BLaER1 (cell line): ENCODE data around the gene FAM204A.

ENCODE experiments used
- H3K27ac ChIP-seq: shearing (Covaris generic); formaldehyde crosslinking; 2 replicates; pipeline ENCODE4 v1.8.1; 2022
- H3K27me3 ChIP-seq: shearing (Covaris generic); formaldehyde crosslinking; 2 replicates; pipeline ENCODE4 v1.8.1; 2022
- H3K36me3 ChIP-seq: shearing (Covaris generic); formaldehyde crosslinking; 2 replicates; pipeline ENCODE4 v1.8.1; 2022
- H3K4me1 ChIP-seq: shearing (Covaris generic); formaldehyde crosslinking; 2 replicates; pipeline ENCODE4 v1.8.1; 2022
- H3K4me2 ChIP-seq: shearing (Covaris generic); formaldehyde crosslinking; 2 replicates; pipeline ENCODE4 v1.8.1; 2022
- H3K4me3 ChIP-seq: shearing (Covaris generic); formaldehyde crosslinking; 2 replicates; pipeline ENCODE4 v1.8.1; 2022
- H3K9ac ChIP-seq: shearing (Covaris generic); formaldehyde crosslinking; 2 replicates; pipeline ENCODE4 v1.8.1; 2022
- H3K9me3 ChIP-seq: shearing (Covaris generic); formaldehyde crosslinking; 2 replicates; pipeline ENCODE4 v1.8.1; 2022
- H4K20me1 ChIP-seq: shearing (Covaris generic); formaldehyde crosslinking; 2 replicates; pipeline ENCODE4 v1.8.1; 2022
- Cebpa-rat ChIP-seq: shearing (Covaris generic); IDR thresholded peaks from 2 replicates; pipeline ENCODE4 v1.8.1; 2022

Gene FAM204A

DNA sequence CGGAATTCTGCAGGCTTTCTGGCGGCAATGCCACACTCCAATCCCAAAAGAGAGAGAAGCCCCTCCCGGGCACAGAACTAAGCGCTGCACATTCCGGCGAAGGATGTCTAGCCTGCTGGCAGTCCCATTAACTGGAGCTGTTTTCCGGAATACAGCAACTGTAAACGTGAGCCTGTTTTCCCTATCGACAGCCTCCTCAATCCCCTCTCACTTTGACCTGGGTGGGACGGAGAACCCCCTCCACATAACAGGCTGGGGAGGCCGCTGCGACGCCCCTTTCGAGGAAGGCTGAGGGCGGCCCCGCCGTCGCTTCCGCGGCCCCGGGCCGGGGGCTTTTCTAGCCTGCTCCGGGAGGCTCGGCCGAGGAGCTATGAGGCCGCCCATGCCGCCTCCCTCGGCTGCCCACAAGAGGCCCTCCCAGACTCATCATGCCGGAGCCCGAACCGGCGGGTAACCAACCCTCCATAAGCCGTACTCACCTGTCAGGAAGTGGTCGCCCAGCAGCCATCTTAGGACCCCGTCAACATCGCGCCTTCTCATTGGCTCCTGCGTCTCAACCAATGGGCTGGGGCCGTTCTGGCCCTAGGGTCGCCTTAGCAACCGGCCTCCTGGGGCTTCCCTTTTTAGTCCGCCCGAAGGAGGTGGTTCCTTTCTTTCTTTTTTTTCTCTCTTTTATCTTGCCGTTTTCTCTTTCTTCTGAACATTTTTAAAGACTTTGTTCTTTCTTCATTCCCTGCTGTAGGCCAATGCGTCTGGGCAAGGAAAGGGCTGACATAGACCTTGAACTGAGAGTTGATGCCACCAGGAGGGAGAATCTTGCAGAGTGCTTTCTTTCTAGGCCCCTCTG is at the start of gene FAM204A:
Gene FAM204A (minus strand): TSS at position 534 of the 847 bp plus-strand sequence. CDS start 5,909 bp downstream, outside the sequence.
- H4K20me1 ChIP-seq = peaks cover 26% of the 10 kb centered on the region
- peak within 1 kb of the TSS; percentile 81 for H3K9ac ChIP-seq
- no peak for TF ChIP-seq Cebpa-rat
- H3K27me3 ChIP-seq = no peaks in the 10 kb centered on the region
- H3K9me3 ChIP-seq = no peaks in the 10 kb centered on the region
- H3K4me3 ChIP-seq = peak within 1 kb of the TSS; percentile 87
- peaks cover 31% of the 10 kb centered on the region for H3K4me1 ChIP-seq
- peak within 1 kb of the TSS; percentile 85 for H3K27ac ChIP-seq
- H3K4me2 ChIP-seq = peak within 1 kb of the TSS; percentile 89
- H3K36me3 ChIP-seq = peaks cover 16% of the 10 kb centered on the region; the same call in 1 of the 2 replicates

DNA sequence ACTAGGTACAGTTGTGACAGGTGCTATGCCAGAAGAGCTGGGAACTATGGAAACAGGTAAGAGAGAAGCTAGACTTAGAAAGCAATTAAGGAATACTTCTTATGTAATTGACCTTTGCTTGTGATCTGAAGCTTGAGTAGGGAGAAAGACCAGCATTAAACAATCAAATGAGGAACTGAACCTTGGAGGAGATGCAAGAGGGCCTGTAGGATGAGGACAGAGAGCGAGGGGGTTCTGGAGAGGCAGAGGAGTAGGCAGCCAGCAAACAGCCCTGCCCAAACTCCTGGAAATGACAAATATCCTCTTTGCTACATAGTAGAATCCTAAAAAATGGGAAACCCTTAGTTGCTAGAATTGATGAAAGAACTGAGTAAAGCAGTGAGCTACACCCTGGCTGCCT is 41.6 kb upstream of the FAM204A start:
- Histone ChIP-seq H3K4me1 (no peaks in the 10 kb centered on the region), H3K4me2 (no peak overlapping the region), H3K9ac (no peak overlapping the region), H3K27me3 (no peaks in the 10 kb centered on the region), H3K36me3 (no peaks in the 10 kb centered on the region), H3K4me3 (no peak overlapping the region), H3K27ac (no peak overlapping the region), H3K9me3 (0 out of 2 replicates have a peak, but pooled peaks cover 6% of the 10 kb centered on the region), H4K20me1 (no peaks in the 10 kb centered on the region)
- TF ChIP-seq Cebpa-rat = no peak

DNA sequence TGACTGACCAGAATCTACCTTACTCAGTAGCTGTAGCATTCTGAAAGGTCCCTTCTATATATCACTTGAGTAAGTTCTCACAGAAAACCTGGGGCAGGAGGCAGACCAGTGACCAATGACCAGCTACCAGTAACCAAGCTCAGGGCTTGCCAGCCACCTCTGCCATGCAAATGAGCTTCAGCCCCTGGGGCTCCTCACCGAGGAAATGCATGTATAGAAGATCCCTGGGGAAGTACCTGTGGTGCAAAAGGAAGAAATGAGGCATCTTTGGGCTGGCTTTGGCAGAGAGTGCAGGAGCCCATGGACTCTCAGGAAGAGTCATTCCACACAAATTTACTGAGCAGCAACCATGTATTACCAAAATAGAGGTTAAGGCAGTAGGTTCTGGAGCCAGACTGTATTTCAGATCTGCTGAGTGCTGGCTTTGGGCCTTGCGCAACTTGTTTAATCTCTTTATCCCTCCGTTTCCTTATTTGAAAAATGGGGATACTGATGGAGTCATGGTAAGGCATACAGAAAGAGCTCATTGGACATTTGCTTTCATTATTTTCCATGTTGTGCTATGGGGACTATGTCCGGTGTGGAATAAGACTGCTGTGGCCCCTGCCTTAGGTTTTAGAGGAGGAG is 41.1 kb upstream of the FAM204A start:
- Histone ChIP-seq H3K4me3 (no peak overlapping the region), H3K4me2 (no peak overlapping the region), H3K27ac (no peak overlapping the region), H3K9ac (no peak overlapping the region), H3K36me3 (no peaks in the 10 kb centered on the region), H3K4me1 (no peaks in the 10 kb centered on the region), H3K9me3 (0 out of 2 replicates have a peak, but pooled peaks cover 1% of the 10 kb centered on the region), H4K20me1 (no peaks in the 10 kb centered on the region), H3K27me3 (no peaks in the 10 kb centered on the region)
- no peak for TF ChIP-seq Cebpa-rat

DNA sequence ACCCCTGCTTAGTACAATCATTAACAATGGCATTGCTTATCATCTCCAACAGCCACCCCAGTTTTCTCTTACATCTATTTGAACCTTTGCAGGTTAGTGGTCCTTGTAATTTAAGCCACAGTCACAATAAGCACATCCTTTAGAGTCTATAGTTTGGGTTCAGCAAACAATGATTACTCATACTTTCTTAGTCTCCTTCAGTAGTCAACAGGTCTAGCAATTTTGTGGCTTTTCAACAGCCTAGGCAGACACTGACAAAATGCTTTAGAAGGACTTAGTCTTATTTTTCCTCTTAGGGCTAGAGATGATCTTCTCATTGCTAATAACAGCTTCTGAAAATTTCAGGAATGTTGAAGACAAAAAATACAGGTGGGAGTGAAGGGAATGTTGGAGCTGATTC is 32.3 kb upstream of the FAM204A start:
- Histone ChIP-seq H3K4me2 (no peak overlapping the region), H3K27me3 (no peaks in the 10 kb centered on the region), H4K20me1 (no peaks in the 10 kb centered on the region), H3K4me1 (no peaks in the 10 kb centered on the region), H3K4me3 (no peak overlapping the region), H3K9me3 (no peaks in the 10 kb centered on the region), H3K9ac (no peak overlapping the region), H3K27ac (no peak overlapping the region), H3K36me3 (no peaks in the 10 kb centered on the region)
- TF ChIP-seq Cebpa-rat = no peak

DNA sequence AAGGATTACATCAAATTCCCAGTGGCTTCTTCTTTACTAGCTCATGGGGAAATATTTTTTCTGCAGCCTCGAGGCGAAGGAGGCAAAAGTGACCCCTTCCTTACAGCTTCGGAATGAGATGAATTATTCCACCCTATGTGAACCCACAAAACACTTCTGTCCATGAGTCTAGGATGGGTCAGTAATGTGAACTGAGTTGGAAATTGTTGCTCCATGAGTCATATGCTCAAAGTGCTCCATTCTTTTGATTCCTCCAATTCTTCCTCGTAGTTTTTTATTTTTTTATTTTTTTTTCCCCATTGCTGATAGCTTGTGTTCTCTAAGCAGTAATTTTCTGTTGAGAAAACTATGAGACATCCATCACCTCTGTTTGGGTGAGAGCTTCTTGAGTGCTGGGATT is 31.7 kb upstream of the FAM204A start:
- Histone ChIP-seq H4K20me1 (no peaks in the 10 kb centered on the region), H3K27ac (no peak overlapping the region), H3K9ac (no peak overlapping the region), H3K9me3 (no peaks in the 10 kb centered on the region), H3K36me3 (no peaks in the 10 kb centered on the region), H3K4me1 (no peaks in the 10 kb centered on the region), H3K4me2 (no peak overlapping the region), H3K4me3 (no peak overlapping the region), H3K27me3 (no peaks in the 10 kb centered on the region)
- TF ChIP-seq Cebpa-rat = no peak

DNA sequence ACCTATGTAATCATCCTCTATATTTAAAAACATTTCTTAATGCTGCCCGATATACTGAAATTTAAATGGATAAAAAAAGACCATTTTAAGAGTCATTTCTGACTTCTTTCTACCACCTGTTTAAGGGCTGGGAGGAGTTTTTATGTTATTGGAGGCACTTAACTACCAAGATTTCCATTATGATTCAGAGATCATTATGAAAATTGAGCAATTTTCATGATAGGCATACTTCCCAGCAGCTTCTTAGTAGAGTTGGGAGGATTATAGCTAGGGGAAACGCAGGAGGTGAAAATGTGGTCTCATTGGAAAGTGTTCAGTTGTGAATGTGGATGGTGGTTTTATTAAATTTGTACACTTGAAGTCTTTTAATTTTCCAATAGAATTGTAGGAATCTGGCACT is 28.4 kb upstream of the FAM204A start:
- Histone ChIP-seq H3K4me1 (no peaks in the 10 kb centered on the region), H3K36me3 (no peaks in the 10 kb centered on the region), H3K27me3 (no peaks in the 10 kb centered on the region), H3K9me3 (peaks cover 7% of the 10 kb centered on the region), H3K9ac (no peak overlapping the region), H3K4me3 (no peak overlapping the region), H3K27ac (no peak overlapping the region), H4K20me1 (no peaks in the 10 kb centered on the region), H3K4me2 (no peak overlapping the region)
- TF ChIP-seq Cebpa-rat = no peak

DNA sequence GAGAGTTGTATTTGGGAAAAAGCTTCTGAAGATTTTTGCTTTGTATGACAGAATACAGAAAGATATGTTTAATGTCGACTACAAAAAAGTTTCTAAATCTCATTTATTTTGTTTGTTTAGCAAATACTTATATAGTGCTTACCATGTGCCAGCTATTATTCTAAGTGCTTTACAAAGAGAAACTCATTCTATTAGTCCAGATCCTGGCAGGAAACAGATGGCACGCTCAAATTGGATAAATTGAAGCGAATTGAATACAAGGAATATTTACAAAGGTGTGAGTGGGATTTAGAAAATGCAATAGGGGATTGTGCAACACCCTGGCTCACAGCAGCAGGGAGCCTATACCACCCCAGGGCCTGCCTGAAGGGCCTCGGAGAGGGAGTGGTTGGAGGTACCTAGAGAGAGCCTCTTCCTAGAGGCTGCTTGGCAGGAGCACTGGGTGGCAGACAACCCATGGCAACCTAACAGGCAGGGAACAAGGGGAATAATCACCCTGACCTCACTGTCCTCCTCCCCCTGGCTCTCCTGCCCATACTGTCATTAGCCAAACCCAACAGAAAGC is 27.6 kb upstream of the FAM204A start:
- Histone ChIP-seq H3K27me3 (no peaks in the 10 kb centered on the region), H3K9ac (no peak overlapping the region), H3K9me3 (peaks cover 15% of the 10 kb centered on the region), H3K4me3 (no peak overlapping the region), H3K27ac (no peak overlapping the region), H3K4me1 (no peaks in the 10 kb centered on the region), H4K20me1 (no peaks in the 10 kb centered on the region), H3K36me3 (no peaks in the 10 kb centered on the region), H3K4me2 (no peak overlapping the region)
- no peak for TF ChIP-seq Cebpa-rat

DNA sequence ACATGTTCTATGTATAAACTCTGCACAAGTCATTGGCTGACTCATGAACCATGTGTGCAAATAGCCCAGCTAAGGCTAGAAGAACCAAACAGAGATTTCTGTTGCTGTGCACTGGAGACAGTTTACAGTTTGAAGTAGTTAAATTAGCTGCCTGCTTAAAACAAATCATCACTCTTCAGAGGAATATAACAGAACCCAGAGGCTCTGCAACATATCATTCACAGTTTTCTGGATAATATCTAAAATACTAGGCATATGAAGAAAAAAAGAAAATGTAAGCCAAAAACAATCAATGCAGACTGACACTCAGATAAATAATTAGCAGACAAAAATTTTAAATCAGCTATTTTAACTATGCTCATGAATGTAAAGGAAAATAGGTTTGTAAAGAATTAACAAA is 23.6 kb upstream of the FAM204A start:
- Histone ChIP-seq H3K4me2 (no peak overlapping the region), H3K4me1 (no peaks in the 10 kb centered on the region), H3K36me3 (no peaks in the 10 kb centered on the region), H3K27ac (no peak overlapping the region), H3K4me3 (no peak overlapping the region), H3K9ac (no peak overlapping the region), H3K9me3 (peaks cover 18% of the 10 kb centered on the region), H4K20me1 (no peaks in the 10 kb centered on the region), H3K27me3 (no peaks in the 10 kb centered on the region)
- TF ChIP-seq Cebpa-rat = no peak

DNA sequence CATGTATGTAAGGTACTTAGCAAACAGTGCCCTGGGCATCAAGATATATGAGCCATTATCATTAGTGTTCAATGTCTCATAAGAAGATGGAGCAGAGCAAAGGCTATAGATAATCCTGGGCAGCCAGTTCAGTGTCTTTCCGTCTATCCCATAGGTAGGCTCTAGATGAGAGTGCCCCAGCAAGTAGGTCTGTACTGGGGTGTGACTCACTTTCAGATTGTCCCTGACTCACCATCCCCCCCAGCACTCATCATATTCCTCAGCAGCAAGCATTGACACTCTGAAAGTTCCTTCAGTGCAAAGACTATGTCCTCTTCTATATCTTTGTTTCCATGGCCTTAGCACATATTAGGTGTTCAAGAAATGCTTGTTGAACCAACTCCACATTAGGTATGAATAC is 20.0 kb upstream of the FAM204A start:
- Histone ChIP-seq H3K9me3 (peaks cover 18% of the 10 kb centered on the region), H4K20me1 (no peaks in the 10 kb centered on the region), H3K27ac (no peak overlapping the region), H3K4me2 (no peak overlapping the region), H3K27me3 (no peaks in the 10 kb centered on the region), H3K9ac (no peak overlapping the region), H3K4me1 (no peaks in the 10 kb centered on the region), H3K36me3 (no peaks in the 10 kb centered on the region), H3K4me3 (no peak overlapping the region)
- TF ChIP-seq Cebpa-rat = no peak

DNA sequence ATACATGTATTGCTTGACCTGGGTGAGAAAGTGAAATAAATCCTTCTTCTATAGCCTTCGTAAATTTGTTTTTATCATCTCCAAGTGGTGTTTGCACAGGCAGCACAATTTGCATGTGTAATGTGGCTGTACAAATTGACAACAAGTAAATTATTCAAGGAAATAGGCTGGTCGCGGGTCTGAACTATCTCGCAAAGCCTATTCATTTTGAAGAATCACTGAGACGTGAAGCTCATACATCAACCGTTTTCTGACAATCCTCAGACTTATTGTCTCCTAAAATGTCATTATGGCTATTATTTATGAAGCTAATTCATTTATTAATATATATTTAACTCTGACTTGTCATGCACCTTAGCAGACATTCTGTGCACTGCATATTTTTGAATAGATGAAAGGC is 16.2 kb upstream of the FAM204A start:
- Histone ChIP-seq H3K27ac (no peak overlapping the region), H3K9me3 (no peaks in the 10 kb centered on the region), H4K20me1 (no peaks in the 10 kb centered on the region), H3K27me3 (no peaks in the 10 kb centered on the region), H3K4me2 (no peak overlapping the region), H3K36me3 (no peaks in the 10 kb centered on the region), H3K4me1 (no peaks in the 10 kb centered on the region), H3K9ac (no peak overlapping the region), H3K4me3 (no peak overlapping the region)
- no peak for TF ChIP-seq Cebpa-rat
